Stimulated activated CD8-positive, alpha-beta memory T cell treated with anti-CD3 and anti-CD28 coated beads, Interleukin-12 subunit alpha, Interleukin-12 subunit beta, amount 100 ng/mL, for 4 hours (primary cell): ENCODE data around the gene CRELD2.

Experiments used
- DNase-seq: peaks from one replicate; pipeline ENCODE4 v3.0.0-alpha.2; 2020; ENCODE audit warnings: low read depth

Gene CRELD2

GRCh38 chr22:49957826-49958365, 39.5 kb downstream of the CRELD2 start:
- DNase-seq = no peak

GRCh38 chr22:49958366-49958921, 40.0 kb downstream of the CRELD2 start:
- no peak for DNase-seq

GRCh38 chr22:49958931-49959781, 40.7 kb downstream of the CRELD2 start:
- no peak for DNase-seq

GRCh38 chr22:49959782-49960158, 41.3 kb downstream of the CRELD2 start:
- no peak for DNase-seq

GRCh38 chr22:49960159-49961004, 41.9 kb downstream of the CRELD2 start, which contains the start of gene PIM3:
PIM3 (plus strand) TSS chr22:49960772; CDS start chr22:49960948, 176 bp downstream.
- DNase-seq = peak; percentile 91

- no peak for DNase-seq
Measured at GRCh38 chr22:49961005-49961600, 42.7 kb downstream of the CRELD2 start.

- DNase-seq = no peak
Measured at GRCh38 chr22:49961601-49962011, 43.2 kb downstream of the CRELD2 start.

- peak; percentile 85 for DNase-seq
Measured at GRCh38 chr22:49962012-49962750, 43.7 kb downstream of the CRELD2 start.

GRCh38 chr22:49962751-49963646, 44.6 kb downstream of the CRELD2 start:
- no peak for DNase-seq

GRCh38 chr22:49963647-49964026, 45.2 kb downstream of the CRELD2 start:
- DNase-seq = no peak

GRCh38 chr22:49964136-49965090, 46.0 kb downstream of the CRELD2 start:
- DNase-seq = peak; percentile 5

GRCh38 chr22:49965091-49966040, 46.9 kb downstream of the CRELD2 start:
- DNase-seq = peak; percentile 8

- DNase-seq = no peak
Measured at GRCh38 chr22:49966041-49966773, 47.8 kb downstream of the CRELD2 start.

- DNase-seq = no peak
Measured at GRCh38 chr22:49966774-49967705, 48.6 kb downstream of the CRELD2 start.

GRCh38 chr22:49967706-49968208, 49.3 kb downstream of the CRELD2 start:
- DNase-seq = no peak

- DNase-seq = no peak
Measured at GRCh38 chr22:49968313-49968830, 49.9 kb downstream of the CRELD2 start.
